HG03442 (cell line): Measurements from ENCODE around the gene GGTA1.
"Not testable (repeated sequence)": the region's sequence is repeated elsewhere in the genome, so short reads cannot be mapped to it uniquely, and the experiment has no call there.

Experiments
- ATAC-seq: cut with Tn5 transposase; IDR thresholded peaks from one replicate; pipeline ENCODE4 v1.9.1; 2021; ENCODE audit warnings: mild to moderate bottlenecking, moderate library complexity; ENCODE audit not compliant: unreplicated experiment

GGTA1 gene

GRCh38 chr9:121463026-121463807, 36.4 kb downstream of the GGTA1 start:
- ATAC-seq = no peak

DNA sequence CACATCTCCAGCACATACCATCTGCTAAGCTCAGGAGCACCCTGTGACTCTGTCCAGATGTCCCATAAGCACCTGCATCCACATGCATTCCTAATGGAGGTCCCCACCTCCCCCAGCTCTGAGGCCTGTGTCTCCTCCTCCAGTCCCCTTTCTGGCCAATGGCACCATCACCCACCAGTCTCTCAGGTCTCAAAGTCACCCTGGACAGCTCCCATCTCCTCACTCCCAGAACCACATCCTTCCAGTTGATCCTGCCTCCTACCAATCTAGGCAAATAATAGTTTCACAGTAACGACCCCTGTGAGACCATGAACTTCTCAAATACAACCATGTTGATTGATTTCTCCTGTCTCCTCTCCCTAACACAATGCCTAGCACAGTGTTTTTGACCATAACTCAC, 40.1 kb downstream of the GGTA1 start:
- no peak for ATAC-seq

DNA sequence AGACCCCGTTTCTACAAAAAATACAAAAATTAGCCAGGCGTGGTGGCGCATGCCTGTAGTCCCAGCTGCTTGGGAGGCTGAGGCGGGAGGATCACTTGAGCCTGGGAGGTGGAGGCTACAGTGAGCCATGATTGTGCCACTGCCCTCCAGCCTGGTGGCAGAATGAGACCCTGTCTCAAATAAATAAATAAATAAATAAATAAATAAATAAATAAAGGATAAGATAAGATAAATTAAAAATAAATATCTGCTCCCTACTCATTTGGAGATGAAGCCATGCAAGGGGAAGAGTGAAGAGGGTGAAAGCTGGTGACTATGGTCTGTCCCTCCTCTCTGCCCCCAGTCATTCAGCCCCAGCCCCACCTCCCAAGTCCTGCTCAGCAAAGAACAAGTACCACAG, 41.2 kb downstream of the GGTA1 start:
- not testable (repeated sequence) for ATAC-seq

GRCh38 chr9:121455527-121456239, 44.0 kb downstream of the GGTA1 start:
- no peak for ATAC-seq

DNA sequence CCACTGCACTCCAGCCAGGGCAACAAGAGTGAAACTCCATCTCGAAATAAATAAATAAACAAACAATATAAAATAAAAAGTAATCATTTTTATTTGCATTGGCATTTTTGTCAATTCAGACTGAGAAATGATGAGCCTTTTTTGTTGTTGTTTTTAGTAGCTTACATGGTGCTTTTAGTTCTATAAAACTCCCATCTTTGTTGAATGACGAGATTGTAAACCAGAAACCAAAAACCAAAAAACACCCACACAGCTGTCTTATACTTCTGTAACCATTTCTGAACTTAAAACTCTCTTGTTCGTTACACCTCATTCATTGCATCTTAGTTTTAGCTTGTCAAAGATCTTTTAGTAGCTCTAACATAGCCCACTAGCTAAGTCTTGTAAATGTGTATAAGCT, 44.7 kb downstream of the GGTA1 start:
- no peak for ATAC-seq

- ATAC-seq = no peak
These were observed 46.3 kb downstream of the GGTA1 start for GRCh38 chr9:121453232-121453892.

DNA sequence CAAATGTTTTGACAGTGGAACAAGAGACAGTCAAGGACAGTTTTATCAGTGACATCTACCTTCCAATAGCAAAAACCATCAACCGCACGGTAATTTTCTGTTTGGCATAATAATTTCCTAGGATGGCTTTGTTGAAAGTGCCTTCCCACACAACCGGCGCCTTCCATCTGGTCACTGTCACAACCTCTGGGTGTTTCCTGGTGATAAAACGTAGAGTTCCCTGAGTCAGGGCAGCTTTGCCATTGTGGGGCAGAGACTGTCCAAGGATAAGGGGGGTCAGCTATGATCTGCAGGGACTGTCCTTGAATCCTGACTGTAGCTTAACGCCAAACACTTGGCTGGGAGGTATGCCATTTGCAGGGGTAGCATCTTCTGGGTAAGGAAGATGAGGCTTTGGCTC, 47.6 kb downstream of the GGTA1 start:
- no peak for ATAC-seq

GRCh38 chr9:121451586-121451985, 48.1 kb downstream of the GGTA1 start:
- no peak for ATAC-seq

DNA sequence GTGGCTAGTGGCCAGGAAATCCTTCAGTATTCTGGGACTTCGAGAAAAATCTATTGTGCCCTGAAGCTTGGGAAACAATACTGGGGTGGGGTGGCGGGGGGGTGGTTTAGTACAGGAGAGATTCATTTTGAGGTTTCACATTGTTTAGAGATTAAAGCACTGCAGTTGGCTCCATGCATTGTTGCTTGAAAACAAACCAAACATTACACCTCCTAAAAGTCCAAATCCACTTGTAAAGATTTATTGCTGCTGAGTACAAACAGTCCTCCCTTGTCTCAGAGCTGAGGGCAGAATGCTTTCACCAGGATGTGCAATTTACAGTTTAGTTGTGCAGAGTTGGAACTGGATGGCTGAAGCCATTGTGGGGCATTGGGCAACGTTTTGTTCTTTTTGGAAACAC, 49.4 kb downstream of the GGTA1 start:
- ATAC-seq = no peak

DNA sequence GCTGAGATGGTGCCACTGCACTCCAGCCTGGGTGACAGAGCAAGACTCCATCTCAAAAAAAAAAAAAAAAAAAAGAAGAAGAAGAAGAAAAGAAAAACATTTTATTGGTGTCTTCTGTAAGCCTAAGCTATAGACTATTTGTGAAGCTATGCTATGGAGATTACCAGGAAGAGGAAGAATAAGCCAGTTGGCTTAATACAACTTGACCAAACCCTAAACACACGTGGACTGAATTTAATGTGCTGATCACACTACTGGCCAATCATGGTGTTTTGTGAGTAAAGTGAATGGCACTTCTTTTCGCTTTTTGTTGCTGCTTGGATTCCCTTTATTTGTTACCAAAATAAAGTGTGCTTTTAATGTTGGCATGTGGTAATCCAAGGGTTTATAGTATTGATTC, 49.9 kb downstream of the GGTA1 start:
- ATAC-seq = no peak

GRCh38 chr9:121447321-121447834, 52.3 kb downstream of the GGTA1 start:
- no peak for ATAC-seq

DNA sequence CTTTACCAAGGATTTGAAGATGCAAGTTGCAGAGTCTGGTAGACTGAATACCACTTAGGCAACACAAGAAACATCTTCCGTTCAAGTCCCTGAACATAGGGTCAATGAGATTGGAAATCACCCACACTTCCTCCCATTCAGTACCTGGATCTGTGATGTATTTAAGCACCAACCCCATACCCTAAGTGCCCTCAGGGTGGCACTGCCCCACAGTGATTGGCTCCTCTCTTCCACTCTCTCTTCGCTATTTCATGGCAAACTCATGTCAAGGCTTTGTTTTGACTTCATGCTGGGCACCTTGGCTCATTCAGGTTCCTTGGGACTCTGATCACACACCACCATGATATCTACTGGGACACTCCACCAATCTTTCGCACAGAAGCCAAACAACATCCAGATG, 53.7 kb downstream of the GGTA1 start:
- no peak for ATAC-seq

GRCh38 chr9:121443981-121444380, 55.7 kb downstream of the GGTA1 start:
- ATAC-seq = no peak

DNA sequence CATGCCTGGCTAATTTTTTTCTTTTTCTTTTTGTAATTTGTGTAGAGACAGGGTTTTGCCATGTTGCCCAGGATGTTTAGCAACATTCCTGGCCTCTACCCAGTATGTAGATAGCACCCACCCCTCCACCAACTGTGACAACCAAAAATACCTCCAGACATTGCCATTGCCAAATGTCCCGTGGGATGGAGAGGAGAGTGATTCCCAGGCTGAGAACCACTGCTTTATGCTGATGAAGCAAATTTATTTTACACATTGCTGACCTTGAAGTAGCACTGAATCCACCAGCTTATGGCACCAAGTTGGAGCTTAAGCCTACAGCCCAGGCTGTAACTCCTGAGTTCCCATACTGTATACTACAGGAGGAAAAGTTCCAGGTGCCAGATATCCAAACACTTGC, 58.5 kb downstream of the GGTA1 start:
- no peak for ATAC-seq

GRCh38 chr9:121439711-121440664, 59.7 kb downstream of the GGTA1 start:
- no peak for ATAC-seq

GRCh38 chr9:121439016-121439415, 60.6 kb downstream of the GGTA1 start:
- no peak for ATAC-seq

- ATAC-seq = no peak
These were observed 61.8 kb downstream of the GGTA1 start for GRCh38 chr9:121437891-121438290.

- not testable (repeated sequence) for ATAC-seq
These were observed 62.6 kb downstream of the GGTA1 start for GRCh38 chr9:121437046-121437445.

DNA sequence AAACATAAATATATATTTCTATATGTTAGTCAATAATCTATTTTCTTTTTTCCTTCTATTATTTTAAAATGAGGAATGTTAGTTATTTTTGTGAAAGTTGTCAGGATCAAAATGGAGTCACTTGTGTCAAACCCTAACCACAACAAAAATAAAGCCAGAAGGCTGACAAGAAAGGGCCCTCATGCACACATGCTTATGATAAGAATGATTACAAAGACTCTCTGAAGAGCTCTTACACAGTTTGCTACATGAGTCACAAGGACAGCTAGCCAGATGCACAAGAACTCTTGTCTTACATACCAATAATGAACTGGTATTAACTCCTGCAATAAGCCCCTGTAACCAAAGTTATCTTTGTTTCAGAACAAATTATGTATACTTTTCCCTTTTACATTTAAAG, 64.7 kb downstream of the GGTA1 start:
- ATAC-seq = no peak

DNA sequence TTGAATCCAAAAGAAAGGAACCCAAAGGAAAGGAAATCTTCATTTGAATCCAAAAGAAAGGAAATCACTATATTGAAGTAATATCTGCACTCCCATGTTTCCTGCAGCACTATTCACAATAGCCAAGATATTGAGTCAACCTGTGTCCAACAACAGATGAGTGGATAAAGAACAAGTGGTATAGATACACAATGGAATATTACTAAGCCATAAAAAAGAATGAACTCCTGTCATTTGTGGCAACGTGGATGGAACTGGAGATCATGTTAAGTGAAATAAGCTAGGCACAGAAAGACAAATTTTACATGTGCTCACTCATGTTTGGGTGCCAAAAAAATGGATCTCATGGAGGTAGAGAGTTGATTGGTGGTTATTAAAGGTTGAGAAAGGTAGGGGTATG, 71.7 kb downstream of the GGTA1 start:
- no peak for ATAC-seq

GRCh38 chr9:121424024-121424432, 75.6 kb downstream of the GGTA1 start:
- ATAC-seq = no peak
